Endothelial cell of umbilical vein (primary cell): Measurements from ENCODE around the gene IL22. TPM values are rescaled to one million over a fixed set of nuclear protein-coding genes. Genes with fewer than 3 reads are reported as not detected.

ENCODE experiments used
- BruUV-seq: library from RNA; stranded (reverse); fragments of 400-500 nt; replicated peaks from 2 replicates; lab custom pipeline; 2021; lab: Mats Ljungman, UMichigan
- CTCF ChIA-PET: fragments of 300-600, 350-600 bp; sonication (Branson Sonifier 250); formaldehyde crosslinking; loops from one replicate; lab custom pipeline; 2021; ENCODE audit warnings: antibody characterized with exemption, inconsistent platforms; lab: Charles Lee
- POLR2A ChIA-PET: fragments of 300-600, 350-600 bp; sonication (Branson Sonifier 250); formaldehyde crosslinking; loops from one replicate; lab custom pipeline; 2021; ENCODE audit warnings: antibody characterized with exemption, inconsistent platforms; lab: Charles Lee
- DNase-seq: peaks from one replicate; pipeline ENCODE4 v3.0.0-alpha.2; 2011; ENCODE audit warnings: low read depth, low spot score
- FAIRE-seq: peaks from 2 replicates; lab custom pipeline; 2011; peaks lifted over from hg19 to GRCh38; lab: Jason Lieb, UNC
- H2AFZ ChIP-seq: 2 replicates; pipeline ENCODE4 v1.6.0; 2012; ENCODE audit warnings: low read depth, low read length, control low read depth, inconsistent platforms
- H3K27ac ChIP-seq: 2 replicates; pipeline ENCODE4 v1.5.1; 2011; ENCODE audit warnings: low read depth, mild to moderate bottlenecking, control low read depth, low read length, moderate library complexity; ENCODE audit not compliant: insufficient read depth
- H3K27me3 ChIP-seq, 2 experiments: 2 replicates each; pipeline versions ENCODE4 v1.6.0 to v1.6.1; 2011; ENCODE audit warnings: low read length in 2 of 2, mixed read lengths in 1 of 2; ENCODE audit not compliant: control insufficient read depth in 2 of 2, insufficient read depth in 2 of 2
- H3K36me3 ChIP-seq, 2 experiments: 2 replicates in 1 of 2; 3 replicates in 1 of 2; pipeline ENCODE4 v1.5.1; 2011; ENCODE audit warnings: low read length in 2 of 2, mild to moderate bottlenecking in 1 of 2, moderate library complexity in 1 of 2; ENCODE audit not compliant: control insufficient read depth in 2 of 2, insufficient read depth in 2 of 2; ENCODE audit errors: extremely low read depth in 1 of 2
- H3K4me1 ChIP-seq: 3 replicates; pipeline ENCODE4 v1.5.1; 2011; ENCODE audit warnings: mild to moderate bottlenecking, low read length; ENCODE audit not compliant: control insufficient read depth, insufficient read depth; ENCODE audit errors: extremely low read depth
- H3K4me2 ChIP-seq: 2 replicates; pipeline ENCODE4 v1.6.1; 2011; ENCODE audit warnings: low read length, control low read depth, mixed read lengths; ENCODE audit not compliant: insufficient read depth
- H3K4me3 ChIP-seq, 3 experiments: fragments of 200-600 bp in 1 of 3; sonication (generic), shearing (Covaris generic) in 1 of 3; replicated peaks in 1 of 3; 2 replicates each; pipeline ENCODE4 v1.5.1; 2011 to 2016; ENCODE audit warnings: control low read depth in 3 of 3, low read length in 3 of 3, mild to moderate bottlenecking in 2 of 3, inconsistent platforms in 1 of 3, low read depth in 1 of 3, moderate library complexity in 1 of 3; ENCODE audit not compliant: insufficient read depth in 1 of 3
- H3K79me2 ChIP-seq: 2 replicates; pipeline ENCODE4 v1.6.0; 2012; ENCODE audit warnings: low read length, inconsistent platforms; ENCODE audit not compliant: control insufficient read depth, insufficient read depth
- H3K9ac ChIP-seq: replicated peaks from 2 replicates; pipeline ENCODE3; 2011; ENCODE audit warnings: low read length, control low read depth; ENCODE audit not compliant: insufficient read depth; ENCODE audit errors: extremely low read depth
- H3K9me1 ChIP-seq: replicated peaks from 3 replicates; pipeline ENCODE4 v1.6.0; 2011; ENCODE audit warnings: mild to moderate bottlenecking, low read length; ENCODE audit not compliant: control insufficient read depth, insufficient read depth; ENCODE audit errors: extremely low read depth
- H3K9me3 ChIP-seq: replicated peaks from 2 replicates; pipeline ENCODE4 v1.5.1; 2012; ENCODE audit warnings: low read length, inconsistent platforms; ENCODE audit not compliant: control insufficient read depth, insufficient read depth
- H4K20me1 ChIP-seq: replicated peaks from 2 replicates; pipeline ENCODE3; 2011; ENCODE audit warnings: mild to moderate bottlenecking, low read length; ENCODE audit not compliant: control insufficient read depth, insufficient read depth; ENCODE audit errors: extremely low read depth
- CTCF ChIP-seq, 2 donors: IDR thresholded peaks; 1 replicate in 1 of 2; 2 replicates in 1 of 2; pipeline ENCODE4 v1.5.1; 2011; ENCODE audit warnings: low read length in 2 of 2, mild to moderate bottlenecking in 2 of 2, moderate library complexity in 2 of 2, control low read depth in 1 of 2, inconsistent platforms in 1 of 2, low read depth in 1 of 2; ENCODE audit not compliant: insufficient read depth in 1 of 2; ENCODE audit errors: extremely low read depth in 1 of 2
- EZH2 ChIP-seq: IDR thresholded peaks from 2 replicates; pipeline ENCODE4 v1.6.1; 2012; ENCODE audit warnings: borderline replicate concordance, low read depth, mild to moderate bottlenecking, moderate library complexity, low read length, inconsistent platforms; ENCODE audit not compliant: severe bottlenecking
- FOS ChIP-seq: IDR thresholded peaks from 2 replicates; pipeline ENCODE4 v1.6.1; 2011; ENCODE audit warnings: mild to moderate bottlenecking, low read length, moderate library complexity, borderline replicate concordance; ENCODE audit not compliant: insufficient read depth
- GATA2 ChIP-seq: IDR thresholded peaks from 2 replicates; pipeline ENCODE4 v1.7.0; 2011; ENCODE audit warnings: low read depth, mild to moderate bottlenecking, moderate library complexity, mixed read lengths, low read length; ENCODE audit not compliant: insufficient read length, insufficient read depth
- JUN ChIP-seq: IDR thresholded peaks from 2 replicates; pipeline ENCODE4 v1.6.1; 2011; ENCODE audit warnings: borderline replicate concordance, low read depth; ENCODE audit not compliant: insufficient read length, insufficient read depth
- MAX ChIP-seq: IDR thresholded peaks from 2 replicates; pipeline ENCODE4 v1.6.1; 2011; ENCODE audit not compliant: insufficient read depth, insufficient read length
- MYC ChIP-seq: IDR thresholded peaks from one replicate; pipeline ENCODE4 v1.6.1; 2011; ENCODE audit warnings: mild to moderate bottlenecking, low read depth, low read length
- POLR2A ChIP-seq: IDR thresholded peaks from 2 replicates; pipeline ENCODE4 v1.6.1; 2012; ENCODE audit warnings: low read depth, mild to moderate bottlenecking, control low read depth, low read length
- dilution Hi-C: fragments of 300-500 bp; cut with MboI; formaldehyde crosslinking; loops from one replicate; pipeline ENCODE4 v1.15.0; 2019; ENCODE audit warnings: low sequenced_read_pairs; ENCODE audit not compliant: extremely low pct_ligation_motif_present
- intact Hi-C: fragments of 100-400 bp; cut with micrococcal nuclease; formaldehyde crosslinking; loops from one replicate; pipeline ENCODE4 v1.10.0; 2022
- polyA plus RNA-seq, 4 experiments: library from polyadenylated mRNA; depleted of rRNA in 3 of 4; stranded (reverse) in 3 of 4; unstranded in 1 of 4; fragments of >200 nt; gene quantifications; 2 replicates each; pipeline versions ENCODE4 v1.2.1 to v1.2.3, GENCODE V29; 2011 to 2012; ENCODE audit warnings: missing spikeins in 1 of 4
- total RNA-seq: library from RNA; stranded (reverse); gene quantifications from 2 replicates; pipeline ENCODE4 v1.2.3, GENCODE V29; 2021

Gene IL22
- total and polyA plus RNA-seq, 2 donors (not counting 3 experiments of a cell fraction or from before 2014, with no cell fraction given): not detected

GRCh38 chr12:68247785-68248184, 5.6 kb downstream of the IL22 start:
- BruUV-seq: no TSS peak
- no peaks in the 10 kb centered on the region for H3K4me1 ChIP-seq
- intact Hi-C loops: no loop called here
- no peak overlapping the region for H3K27ac ChIP-seq
- CTCF ChIA-PET: interaction anchor here (1.3 kb wide), 1 partner anchor 62 kb away, joined by 3 read pairs; no protein-coding TSS in a partner anchor
- no peaks in the 10 kb centered on the region for H3K9me3 ChIP-seq
- H3K9me1 ChIP-seq: no peaks in the 10 kb centered on the region
- no peak for TF ChIP-seq FOS
- H3K9ac ChIP-seq: no peak overlapping the region
- no peaks in the 10 kb centered on the region for H3K79me2 ChIP-seq
- H2AFZ ChIP-seq: no peak overlapping the region
- no peak overlapping the region for H3K4me3 ChIP-seq
- H3K36me3 ChIP-seq: no peaks in the 10 kb centered on the region
- no peak for FAIRE-seq
- H3K4me2 ChIP-seq: no peak overlapping the region
- no peaks in the 10 kb centered on the region for H4K20me1 ChIP-seq
- H3K27me3 ChIP-seq: peaks cover 5 to 6% of the 10 kb centered on the region in 2 experiments
- no peak for DNase-seq
- dilution Hi-C loops: no loop called here
- POLR2A ChIA-PET: no interaction called here

GRCh38 chr12:68246350-68246749, 7.1 kb downstream of the IL22 start:
- POLR2A ChIA-PET: no interaction called here
- no TSS peak for BruUV-seq
- Histone ChIP-seq H3K27ac (no peak overlapping the region), H3K4me1 (no peaks in the 10 kb centered on the region), H3K9ac (no peak overlapping the region), H3K9me1 (no peaks in the 10 kb centered on the region), H3K36me3 (no peaks in the 10 kb centered on the region), H2AFZ (no peak overlapping the region), H3K4me2 (no peak overlapping the region), H3K27me3 (peaks cover 5 to 6% of the 10 kb centered on the region in 2 experiments), H4K20me1 (no peaks in the 10 kb centered on the region), H3K4me3 (no peak overlapping the region), H3K79me2 (no peaks in the 10 kb centered on the region), H3K9me3 (no peaks in the 10 kb centered on the region)
- intact Hi-C loops (no loop called here), dilution Hi-C loops (no loop called here)
- DNase-seq (no peak), FAIRE-seq (no peak)
- CTCF ChIA-PET: no interaction called here
- TF ChIP-seq MYC (no peak), GATA2 (no peak), FOS (no peak), POLR2A (no peak), MAX (no peak), CTCF (IDR thresholded peaks at IDR 0.05; ENCODE audit: extremely low read depth in 1 of 2, insufficient read depth in 1 of 2, low read depth in 1 of 2, low read length in 2 of 2) (no peak), EZH2 (no peak), JUN (no peak)
